T-helper 2 cell (primary cell): ENCODE data around the gene NAA10.
A peak's percentile ranks its signal among the peaks of the same experiment; 100 is the strongest.

ENCODE experiments used
- DNase-seq, 5 experiments: peaks; one replicate each; pipeline versions ENCODE4 v3.0.0 to v3.0.0-alpha.2; 2012 to 2022

The NAA10 gene

DNA sequence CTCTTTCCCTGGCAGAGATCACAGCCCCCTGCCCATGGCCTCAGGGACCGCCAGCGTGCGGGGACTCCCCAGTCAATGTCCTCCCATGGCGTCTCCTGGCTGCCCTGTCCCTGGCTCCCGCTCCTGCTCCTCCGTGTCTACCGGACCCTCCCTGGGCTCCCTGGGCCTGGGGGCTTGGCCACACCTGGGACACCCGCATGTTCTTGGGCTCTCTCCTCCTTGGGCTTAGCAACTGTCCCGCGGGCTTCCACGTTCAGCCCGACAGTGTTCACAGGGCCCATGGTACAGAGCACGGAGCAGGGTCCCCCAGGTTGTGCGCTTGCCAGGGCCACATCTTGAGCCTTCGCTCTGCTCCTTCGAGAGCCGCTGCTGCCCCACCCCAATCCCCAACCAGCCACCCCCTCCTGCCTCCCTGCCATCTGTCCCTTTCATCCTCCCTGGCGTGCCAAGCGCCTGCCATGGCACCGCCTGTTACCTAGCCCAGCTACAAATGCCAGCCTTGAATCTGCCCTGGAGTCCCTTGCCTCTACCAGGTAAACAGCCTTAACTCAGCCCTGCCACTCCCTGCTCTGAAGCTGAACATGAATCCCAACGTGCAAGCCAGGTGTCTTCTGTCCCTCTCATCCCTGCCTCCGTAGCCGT, 26.5 kb downstream of the NAA10 start:
- DNase-seq, result no peak

DNA sequence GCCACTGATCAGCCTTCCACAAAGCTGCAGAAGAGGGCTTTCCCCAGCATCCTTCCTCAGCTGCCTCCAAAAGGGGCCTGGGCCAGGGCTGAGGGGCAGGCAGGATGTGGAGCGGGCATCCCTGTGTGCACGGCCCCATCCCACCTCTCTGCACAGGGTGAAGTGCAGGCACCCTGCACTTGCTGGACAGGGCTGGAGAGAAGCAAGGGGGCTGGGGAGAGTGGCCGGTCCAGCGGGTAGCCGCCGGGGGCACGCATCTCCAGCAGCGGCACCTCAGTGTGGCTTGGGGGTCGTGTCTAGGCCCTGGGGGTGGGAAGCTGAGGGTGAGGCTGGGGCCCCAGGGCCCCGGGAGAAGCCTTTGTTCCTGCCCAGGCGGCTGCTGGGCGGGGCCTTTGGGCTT, 27.4 kb downstream of the NAA10 start:
- DNase-seq, result no peak

DNA sequence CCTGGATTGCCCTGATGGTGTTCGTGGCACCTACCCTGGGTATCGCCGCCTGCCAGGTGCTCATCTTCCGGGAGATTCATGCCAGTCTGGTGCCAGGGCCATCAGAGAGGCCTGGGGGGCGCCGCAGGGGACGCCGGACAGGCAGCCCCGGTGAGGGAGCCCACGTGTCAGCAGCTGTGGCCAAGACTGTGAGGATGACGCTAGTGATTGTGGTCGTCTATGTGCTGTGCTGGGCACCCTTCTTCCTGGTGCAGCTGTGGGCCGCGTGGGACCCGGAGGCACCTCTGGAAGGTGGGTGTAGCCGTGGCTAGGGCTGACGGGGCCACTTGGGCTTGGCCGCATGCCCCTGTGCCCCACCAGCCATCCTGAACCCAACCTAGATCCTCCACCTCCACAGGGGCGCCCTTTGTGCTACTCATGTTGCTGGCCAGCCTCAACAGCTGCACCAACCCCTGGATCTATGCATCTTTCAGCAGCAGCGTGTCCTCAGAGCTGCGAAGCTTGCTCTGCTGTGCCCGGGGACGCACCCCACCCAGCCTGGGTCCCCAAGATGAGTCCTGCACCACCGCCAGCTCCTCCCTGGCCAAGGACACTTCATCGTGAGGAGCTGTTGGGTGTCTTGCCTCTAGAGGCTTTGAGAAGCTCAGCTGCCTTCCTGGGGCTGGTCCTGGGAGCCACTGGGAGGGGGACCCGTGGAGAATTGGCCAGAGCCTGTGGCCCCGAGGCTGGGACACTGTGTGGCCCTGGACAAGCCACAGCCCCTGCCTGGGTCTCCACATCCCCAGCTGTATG, 28.5 kb downstream of the NAA10 start:
- DNase-seq, result peak in 2 of 5 experiments; percentile 53 to 64

DNA sequence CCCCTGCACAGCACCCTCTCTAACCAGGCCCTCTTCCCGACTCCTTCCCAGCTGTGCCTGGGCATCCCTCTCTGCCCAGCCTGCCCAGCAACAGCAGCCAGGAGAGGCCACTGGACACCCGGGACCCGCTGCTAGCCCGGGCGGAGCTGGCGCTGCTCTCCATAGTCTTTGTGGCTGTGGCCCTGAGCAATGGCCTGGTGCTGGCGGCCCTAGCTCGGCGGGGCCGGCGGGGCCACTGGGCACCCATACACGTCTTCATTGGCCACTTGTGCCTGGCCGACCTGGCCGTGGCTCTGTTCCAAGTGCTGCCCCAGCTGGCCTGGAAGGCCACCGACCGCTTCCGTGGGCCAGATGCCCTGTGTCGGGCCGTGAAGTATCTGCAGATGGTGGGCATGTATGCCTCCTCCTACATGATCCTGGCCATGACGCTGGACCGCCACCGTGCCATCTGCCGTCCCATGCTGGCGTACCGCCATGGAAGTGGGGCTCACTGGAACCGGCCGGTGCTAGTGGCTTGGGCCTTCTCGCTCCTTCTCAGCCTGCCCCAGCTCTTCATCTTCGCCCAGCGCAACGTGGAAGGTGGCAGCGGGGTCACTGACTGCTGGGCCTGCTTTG, 29.2 kb downstream of the NAA10 start:
- DNase-seq, result no peak

DNA sequence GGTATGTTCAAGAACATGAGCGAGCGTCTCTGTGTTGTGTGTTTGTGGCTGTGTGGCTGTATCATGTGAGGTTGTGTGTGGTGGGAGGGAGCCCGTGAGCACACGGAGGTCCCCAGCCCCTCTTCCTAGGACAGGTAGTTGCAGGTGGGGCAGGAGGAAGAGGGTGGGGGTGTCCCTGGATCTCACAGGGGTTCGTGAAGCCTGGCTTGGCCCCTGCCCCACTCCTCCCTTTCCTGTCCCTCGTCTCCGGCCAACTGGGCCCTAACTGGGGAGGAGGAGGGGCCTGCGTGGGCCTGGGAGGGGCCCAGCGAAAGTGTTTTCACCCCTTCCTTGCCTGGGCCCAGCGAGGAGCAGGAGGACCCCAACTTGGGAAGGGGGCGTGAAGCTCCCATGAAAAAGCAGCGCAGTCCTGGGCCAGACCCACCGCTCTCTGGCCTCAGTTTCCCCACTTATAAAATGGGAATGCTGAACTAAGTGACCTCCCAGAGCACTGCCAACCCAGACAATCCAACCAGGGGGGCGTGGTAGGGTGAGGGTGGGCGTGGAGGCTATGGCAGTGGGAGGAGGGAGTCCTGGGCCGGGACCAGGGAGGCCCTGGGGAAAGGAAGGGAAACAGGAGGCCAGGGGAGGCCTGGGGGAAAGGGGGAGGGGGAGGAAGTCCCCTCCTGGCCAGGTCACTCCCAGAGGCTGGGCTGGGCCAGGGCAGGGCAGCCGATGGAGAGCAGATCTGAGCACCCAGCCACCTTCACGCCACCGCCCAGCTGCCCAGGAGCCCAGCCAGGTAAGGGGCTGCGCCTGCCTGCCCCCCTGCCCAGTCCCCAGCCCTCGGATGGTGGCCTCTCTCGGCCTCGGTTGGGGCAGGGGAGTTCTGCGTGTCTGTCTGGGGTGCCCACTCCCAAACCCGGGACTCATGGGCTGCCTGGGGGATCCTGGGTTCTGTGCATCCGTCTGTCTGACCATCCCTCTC, 30.6 kb downstream of the NAA10 start, which contains the start of gene AVPR2:
AVPR2 (plus strand) TSS at position 683 of the 967 bp plus-strand sequence. CDS start 473 bp downstream, outside the sequence.
- peak in 1 of 5 experiments; percentile 47 for DNase-seq

DNA sequence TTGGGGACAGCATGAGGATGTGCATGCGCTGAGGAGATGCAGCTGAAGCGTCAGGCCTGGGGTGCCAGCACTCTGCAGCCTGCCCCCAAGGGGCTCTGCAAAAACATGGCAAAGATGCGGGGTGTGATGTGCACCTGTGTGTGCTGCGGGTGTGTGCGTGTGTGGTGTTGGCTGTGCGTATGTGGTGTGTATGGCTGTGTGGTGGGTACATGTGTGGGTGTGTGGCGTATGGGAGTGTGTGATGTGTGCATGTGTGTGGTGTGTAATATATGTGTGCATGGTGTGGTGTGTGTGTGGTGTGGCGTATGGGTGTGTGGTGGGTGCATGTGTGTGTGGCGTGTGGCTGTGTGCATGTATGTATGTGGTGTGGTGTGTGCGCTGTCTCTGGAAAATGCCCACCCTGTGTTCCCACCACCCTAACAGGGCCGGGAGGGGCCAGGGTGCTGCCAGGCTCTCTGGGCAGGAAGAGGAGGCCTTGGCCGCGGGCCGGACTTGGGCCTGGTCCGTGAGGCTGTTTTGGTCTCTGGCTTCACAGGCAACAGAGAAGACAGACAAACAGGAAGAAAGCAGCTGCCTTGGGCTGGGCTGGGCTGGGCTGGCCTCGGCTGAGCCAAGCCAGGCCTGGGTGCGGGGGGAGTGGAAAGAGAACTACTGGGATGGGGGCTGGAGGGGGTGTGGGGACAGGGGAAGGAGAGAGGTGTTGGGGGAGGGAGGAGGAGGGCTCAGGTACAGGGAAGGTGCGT, 31.4 kb downstream of the NAA10 start:
- DNase-seq, result peak in 1 of 5 experiments; percentile 45

DNA sequence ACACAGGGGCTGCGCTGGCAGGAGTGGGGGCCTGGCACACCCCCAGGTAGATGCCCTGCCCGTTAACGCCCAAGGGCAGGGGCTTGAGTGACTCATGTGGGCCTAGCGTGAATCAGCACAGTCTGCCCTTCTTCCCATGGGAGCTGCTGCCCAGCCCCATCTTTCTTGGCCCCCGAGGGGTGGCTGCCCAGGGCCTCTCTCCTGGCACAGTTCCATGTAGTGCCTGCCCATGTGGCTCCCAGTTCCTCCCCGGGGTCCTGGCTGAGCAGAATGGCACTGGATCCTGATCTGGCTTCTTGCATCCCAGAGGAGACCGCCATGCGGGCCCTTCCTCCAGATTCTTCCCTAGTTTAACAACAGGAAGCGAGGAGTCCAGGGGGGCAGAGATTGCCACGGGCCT, 32.5 kb downstream of the NAA10 start:
- no peak for DNase-seq

DNA sequence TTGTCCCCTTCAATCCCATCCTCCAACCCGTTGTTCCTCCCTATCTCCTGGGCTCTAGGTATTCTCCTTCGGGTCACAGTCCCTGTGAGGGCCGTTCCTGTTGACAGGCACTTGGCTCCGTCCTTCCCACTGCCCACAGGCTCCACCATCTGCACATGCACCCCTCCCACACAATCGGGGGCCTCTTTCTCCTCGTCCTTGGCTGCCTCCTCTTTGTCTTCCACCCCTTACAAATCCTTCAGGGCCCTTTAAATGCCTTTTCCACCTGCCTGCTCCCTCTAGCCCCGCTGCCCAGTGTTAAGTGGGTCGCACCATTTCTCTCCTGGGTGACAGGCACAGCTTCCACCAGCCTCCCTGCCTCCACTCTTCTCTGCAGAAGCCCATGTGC, 33.1 kb downstream of the NAA10 start:
- DNase-seq, result no peak

DNA sequence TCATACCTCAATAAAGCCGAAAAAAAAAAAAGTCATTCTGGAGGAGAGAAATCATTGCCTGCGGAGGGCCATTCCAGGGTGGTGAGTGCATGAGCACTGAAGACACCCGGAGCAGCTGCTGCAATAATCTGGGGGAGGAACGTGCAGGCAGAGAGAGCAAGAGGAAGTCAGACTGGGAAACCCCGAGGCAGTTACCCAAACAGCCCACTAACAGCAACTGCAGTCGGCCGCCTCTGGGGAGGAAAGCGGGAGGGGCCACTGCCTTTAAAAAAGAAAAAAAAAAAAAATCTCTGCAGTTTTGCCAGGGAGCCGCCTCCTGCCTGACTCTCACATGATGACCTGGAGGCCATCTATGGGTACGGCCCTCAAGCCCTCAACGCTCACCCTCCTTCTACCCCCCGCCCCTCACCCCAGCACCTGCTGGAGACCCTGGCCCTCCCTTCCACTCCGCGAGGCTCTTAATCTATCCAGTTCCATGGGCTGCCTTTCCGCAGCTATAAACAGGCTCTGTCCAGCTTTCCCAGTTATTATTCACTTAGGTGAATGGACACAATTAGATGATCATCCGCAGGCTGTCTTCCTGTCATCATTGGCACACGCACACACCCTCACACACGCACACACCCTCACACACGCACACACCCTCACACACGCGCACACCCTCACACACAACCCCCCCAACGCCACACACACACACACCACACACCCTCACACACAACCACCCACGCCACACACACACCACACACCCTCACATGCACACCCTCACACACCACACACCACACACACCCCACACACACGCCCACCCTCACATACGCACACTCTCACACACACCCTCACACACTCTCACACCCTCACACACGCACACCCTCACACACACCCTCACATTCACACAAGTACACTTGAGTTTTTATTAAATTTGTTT, 33.7 kb downstream of the NAA10 start:
- DNase-seq, result peak in 4 of 5 experiments; percentile 16 to 82 (median 40)

DNA sequence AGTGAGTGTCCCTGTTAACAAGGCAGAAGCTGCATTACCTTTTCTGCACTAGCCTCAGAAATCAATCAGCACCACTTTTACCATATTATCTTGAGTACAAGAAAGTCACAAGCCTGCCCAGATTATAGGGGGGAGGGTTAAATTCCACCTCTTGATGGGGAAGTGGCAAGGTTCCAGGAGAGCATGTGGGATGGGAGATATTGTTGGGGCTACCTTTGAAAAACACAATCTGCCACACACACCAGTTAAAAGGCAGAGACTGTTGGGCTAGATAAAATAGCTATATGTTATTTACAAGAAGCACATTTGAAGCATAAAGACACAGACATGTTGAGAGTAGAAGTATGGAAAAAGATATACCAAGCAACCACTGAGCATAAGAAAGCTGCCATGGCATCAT, 36.9 kb downstream of the NAA10 start:
- DNase-seq, result no peak

DNA sequence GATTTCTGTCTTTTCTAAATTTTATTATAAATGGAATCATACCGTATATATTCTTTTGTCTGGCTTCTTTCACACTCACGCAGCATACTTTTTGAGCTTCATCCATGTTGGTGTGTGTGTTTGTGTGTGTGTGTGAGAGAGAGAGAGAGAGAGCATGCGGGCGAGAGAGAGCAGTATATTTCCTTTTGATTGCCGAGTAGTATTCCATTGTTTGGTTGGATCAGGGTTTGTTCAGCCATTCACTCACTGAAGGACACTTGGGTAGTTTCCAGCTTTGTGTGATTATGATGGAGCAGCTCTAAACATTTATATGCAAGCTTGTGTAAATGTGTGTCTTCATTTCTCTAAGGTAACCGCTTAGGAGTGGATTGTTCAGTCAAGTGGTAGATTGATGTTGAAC, 45.7 kb downstream of the NAA10 start:
- DNase-seq, result no peak

DNA sequence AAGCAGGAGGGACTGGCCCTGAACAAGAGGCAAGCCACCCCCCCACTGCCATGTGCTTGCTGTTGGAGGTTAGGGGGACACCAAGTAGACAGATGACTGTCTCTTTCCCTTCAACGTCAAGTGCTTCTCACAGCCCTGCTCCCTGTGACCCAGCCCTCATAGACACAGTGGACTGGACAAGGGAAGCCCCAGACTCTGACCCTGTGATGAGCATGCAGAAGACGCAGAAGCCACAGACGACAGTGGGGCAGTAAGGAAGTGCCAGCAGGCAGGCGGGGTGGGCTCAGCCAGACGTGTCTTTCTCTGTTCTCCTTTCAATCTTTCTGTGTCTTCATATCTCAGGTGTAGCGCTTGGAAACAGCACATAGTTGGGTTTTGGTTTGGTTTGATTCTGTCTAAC, 46.5 kb downstream of the NAA10 start:
- DNase-seq, result no peak

DNA sequence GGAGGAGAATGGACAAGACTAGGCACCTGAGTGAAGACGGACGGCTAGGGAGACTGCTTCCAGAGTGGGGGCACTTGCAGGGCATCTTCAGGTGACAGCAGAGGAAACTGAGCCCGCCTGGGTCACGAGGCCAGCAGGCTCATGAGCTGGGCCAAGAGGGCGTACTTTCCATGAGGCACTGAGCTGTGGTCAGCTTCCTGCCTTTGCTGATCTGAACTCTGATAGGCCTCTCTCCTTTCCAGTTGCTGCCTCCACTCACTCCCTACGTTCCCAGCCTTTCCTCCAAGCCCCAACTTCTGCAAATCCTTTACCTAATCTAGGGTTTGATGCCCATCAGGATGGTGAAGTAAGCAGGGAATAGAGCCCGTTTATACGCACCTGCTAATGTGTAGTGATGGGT, 47.5 kb downstream of the NAA10 start:
- DNase-seq, result no peak

DNA sequence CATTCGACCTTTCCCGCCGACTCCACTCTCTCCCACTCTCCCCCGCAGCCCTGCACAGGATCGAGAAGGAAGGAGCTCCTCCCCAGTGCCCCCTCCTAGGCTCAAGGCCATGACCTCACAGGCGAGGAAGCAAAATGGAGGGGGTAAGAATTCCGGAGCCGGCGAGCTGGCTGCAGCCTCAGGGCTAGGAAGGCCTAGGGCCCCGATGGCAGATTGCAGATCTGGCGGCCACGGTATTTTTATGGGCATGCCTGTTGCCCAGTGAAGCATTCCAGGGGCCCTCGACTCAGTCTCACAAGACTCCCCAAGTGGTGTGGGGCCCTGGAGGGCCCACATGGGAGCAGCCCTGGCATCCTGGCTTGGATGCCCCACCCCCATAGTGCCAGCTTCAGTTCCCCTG, 47.9 kb downstream of the NAA10 start:
- no peak for DNase-seq

DNA sequence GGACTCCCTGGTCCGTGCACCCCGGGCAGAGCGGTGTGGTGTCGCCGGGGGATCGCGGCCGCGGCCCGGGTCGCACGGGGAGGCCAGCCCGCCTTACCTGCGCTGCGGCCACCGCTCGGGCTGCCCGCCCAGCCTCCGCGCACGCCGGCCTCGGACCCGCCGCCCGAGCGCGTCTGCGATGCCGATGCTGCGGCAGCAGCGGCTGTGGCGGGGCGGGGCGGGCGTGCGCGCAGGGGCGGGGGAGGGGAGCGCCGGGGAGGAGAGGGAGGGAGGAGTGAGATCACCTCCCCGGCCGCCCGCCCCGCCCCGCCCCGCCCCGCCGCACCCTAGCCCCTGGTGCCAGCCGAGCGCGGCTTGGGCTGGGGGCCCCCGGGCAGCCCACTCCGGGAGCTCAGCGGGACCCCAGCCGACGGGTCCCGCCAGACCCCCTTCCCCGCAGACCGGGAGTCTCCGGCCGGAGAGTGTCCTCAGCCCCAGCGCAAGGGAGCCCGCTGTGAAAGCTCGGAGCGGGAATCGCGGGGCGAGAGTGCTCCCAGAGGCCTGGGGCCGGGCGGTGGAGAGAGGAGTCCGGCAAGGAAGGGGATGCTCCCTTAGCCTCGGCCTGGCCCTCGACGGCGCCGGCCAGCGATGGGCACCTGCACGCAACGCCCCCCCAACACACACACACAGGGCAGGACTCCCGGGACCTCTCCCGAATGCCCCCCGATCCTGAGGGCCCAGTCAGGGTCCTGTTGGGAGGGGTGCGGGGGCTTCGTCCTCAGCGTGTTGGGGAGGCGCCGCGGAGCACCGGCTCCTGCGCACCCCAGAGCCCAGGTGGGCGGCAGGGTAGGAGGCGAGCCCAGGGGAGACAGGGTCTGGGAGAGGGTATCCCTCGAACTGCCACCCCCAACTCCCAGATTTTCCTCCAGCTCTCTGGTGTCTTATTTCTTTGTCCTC, 48.6 kb downstream of the NAA10 start, which contains the start of gene L1CAM:
L1CAM (minus strand) TSS at position 206 of the 936 bp plus-strand sequence. CDS start 10,337 bp downstream, outside the sequence.
- peak in 2 of 5 experiments; percentile 14 to 36 for DNase-seq

DNA sequence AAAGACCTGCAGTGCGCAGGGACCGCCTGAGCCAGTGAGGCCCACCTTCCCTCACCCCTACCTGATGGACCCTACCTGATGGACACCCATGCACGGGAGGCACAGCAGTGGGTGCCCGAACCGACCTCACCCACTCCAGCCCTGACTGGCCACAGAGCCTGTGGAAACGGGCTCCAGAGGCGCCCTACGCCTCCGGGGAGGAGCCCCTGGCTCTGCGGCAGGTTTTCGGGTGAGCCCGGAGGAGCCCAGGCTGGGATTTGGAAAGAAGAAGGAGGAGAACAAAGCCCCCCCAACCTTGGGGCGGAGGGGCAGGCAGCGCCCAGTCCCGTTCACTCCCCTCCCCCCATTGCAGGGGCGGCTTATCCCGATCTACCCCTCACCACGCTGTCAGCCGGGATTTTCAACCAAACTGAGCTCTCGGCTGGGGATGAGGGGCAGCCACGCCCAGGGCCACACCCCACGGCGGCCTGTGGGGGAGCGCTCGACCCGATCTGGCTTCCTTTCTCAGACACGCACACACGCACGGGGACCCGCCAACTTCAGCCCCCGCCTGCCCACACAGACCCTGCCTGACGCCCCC, 49.5 kb downstream of the NAA10 start:
- DNase-seq, result no peak

DNA sequence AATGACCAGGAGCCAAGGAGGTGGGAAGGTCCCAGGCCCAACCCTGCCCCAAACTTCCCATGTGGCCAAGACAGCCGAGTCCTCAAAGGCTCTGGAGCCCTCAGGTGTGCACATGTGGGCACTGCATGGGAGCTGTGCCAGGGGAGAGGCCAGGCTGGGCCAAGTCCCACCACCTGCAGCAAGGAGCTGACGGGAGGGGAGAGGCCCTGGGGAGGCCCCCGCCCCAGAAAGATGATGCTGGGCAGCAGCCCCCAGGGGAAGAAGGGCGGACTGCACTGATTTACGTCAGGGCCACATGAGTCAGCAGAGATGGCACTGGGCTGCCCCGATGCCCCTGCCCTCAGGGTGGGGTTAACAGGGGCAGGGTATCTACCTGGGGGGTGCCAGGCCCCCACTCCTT, 50.2 kb downstream of the NAA10 start:
- DNase-seq, result no peak

DNA sequence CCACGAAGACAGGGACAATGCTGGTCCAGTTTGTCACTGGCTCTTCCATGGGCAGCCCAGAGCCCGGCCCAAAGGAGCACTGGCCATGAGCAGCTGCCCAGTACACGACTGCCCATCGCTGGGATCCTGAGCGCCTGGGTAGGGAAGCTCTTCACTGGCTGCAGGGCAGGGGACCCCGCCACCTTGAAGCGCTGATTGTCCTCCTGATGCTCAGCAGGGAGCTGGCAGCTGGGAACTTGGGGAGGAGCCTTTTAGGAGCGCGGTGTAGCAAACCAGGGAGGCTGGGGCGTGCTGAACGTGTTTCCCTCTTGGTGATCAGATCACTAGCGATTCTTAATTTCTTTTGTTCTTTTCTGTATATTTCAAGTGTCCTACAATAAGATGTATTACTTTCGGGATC, 50.7 kb downstream of the NAA10 start:
- no peak for DNase-seq
